Activated gamma-delta T cell treated with anti-CD3 and anti-CD28 coated beads, Interleukin-2, amount 50 U/mL, for 16 hours (primary cell): ENCODE data around the gene HERPUD1.
"Not testable (repeated sequence)": the region's sequence is repeated elsewhere in the genome, so short reads cannot be mapped to it uniquely, and the experiment has no call there.

Experiments used
- DNase-seq: peaks from one replicate; pipeline ENCODE4 v3.0.0-alpha.2; 2020; ENCODE audit warnings: low read depth

The HERPUD1 gene, protein sequence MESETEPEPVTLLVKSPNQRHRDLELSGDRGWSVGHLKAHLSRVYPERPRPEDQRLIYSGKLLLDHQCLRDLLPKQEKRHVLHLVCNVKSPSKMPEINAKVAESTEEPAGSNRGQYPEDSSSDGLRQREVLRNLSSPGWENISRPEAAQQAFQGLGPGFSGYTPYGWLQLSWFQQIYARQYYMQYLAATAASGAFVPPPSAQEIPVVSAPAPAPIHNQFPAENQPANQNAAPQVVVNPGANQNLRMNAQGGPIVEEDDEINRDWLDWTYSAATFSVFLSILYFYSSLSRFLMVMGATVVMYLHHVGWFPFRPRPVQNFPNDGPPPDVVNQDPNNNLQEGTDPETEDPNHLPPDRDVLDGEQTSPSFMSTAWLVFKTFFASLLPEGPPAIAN

DNA sequence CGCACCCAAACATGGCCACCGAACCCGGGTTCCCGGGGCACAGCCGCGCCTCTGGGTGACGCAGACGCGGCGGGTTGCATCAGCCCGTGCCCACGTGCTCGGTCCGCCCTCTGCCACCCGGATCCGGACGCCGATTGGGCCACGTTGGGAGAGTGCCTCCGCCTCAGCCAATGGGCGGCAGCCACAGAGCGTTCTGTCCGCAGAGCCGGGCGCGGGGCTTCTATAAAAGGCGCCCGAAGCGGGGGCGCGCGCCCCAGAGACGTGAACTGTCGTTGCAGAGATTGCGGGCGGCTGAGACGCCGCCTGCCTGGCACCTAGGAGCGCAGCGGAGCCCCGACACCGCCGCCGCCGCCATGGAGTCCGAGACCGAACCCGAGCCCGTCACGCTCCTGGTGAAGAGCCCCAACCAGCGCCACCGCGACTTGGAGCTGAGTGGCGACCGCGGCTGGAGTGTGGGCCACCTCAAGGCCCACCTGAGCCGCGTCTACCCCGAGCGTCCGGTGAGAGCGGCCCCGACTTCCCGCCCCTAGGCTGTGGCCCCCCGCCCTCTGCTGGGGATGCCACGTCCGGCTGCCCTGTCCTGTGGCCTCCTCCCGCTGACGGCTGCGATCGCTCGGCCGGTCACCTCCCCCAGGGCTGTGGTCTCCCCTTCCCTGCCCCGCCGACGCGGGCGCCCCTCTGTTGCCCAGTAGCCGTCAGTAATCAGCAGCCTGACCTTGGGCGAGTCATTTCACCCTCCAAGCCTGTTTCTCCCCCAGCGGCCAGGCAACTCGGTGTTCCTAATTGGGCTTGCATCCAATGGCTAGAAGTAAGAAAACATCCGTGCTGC, at the start of gene HERPUD1:
TSS of gene HERPUD1 (plus strand) at position 251 of the 829 bp plus-strand sequence. CDS start at position 354, 103 bp downstream.
- DNase-seq = peak; percentile 99

- DNase-seq = no peak
Measured at GRCh38 chr16:56883586-56883985, 48.4 kb upstream of the HERPUD1 start.

- DNase-seq = no peak
Measured at GRCh38 chr16:56884026-56884582, 47.8 kb upstream of the HERPUD1 start.

DNA sequence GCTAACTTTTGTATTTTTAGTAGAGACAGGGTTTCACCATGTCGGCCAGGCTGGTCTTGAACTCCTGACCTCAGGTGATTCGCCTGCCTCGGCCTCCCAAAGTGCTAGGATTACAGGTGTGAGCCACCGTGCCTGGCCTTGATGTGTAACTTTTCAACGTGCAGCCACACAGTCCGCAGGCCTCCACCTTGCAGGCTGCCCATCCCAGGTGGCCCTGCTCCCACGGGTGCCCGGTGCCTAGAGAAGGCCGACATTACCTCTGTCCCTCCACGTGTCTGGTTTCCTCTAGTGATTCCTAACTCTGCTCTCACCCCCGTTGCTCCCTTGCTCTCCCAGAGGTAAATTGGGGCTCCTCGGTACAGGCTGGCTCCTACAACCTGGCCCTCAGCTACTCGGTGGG, 47.0 kb upstream of the HERPUD1 start:
- not testable (repeated sequence) for DNase-seq

DNA sequence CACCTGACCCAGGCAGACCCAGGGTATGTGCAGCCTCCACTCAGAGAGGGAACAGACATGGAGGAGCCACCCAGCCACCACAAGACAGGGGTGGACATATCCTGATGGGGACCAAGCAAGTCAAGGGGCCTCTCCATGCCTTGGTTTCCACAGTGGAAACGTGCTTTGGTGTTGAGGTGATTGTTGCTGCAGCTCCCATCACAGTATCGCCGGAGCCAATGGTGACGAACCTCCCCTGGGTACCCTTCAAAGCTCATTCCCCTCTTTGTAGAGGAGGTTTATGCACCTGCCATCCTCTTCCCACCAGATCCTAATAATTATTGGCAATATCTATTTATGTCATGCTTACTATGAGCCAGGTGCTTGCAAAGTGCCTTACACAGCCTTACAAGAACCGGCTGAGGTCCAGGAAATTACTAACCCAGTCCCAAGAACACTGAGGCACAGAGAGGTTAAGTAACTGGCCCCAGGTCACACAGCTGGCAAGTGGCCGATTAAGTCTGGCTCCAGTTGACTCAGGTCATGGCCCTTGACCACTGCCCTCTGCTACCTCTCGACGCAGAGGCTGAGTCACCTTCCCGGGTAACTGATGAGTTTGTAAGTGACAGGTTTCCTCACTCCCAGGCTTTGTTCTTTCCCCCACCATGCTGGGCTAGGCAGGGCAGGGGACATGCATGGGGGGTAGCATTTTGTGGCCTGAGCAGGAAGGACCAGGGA, 46.3 kb upstream of the HERPUD1 start:
- DNase-seq = no peak

DNA sequence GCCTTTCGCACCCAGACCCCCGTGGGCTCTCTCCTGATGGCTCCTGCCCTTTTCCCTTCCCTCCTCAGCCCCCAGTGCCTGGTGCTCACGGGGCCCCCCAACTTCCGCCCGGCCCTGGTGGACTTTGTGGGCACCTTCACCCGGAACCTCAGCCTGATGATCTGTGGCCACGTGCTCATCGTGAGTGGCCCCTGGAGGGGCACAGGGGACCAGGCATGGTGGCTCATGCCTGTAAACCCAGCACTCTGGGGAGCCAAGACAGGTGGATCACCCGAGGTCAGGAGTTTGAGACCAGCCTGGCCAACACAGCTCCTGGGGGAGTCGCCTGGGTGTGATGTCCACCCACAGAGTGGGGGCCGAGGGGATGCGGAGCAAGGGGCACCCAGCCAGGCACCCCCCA, 45.6 kb upstream of the HERPUD1 start:
- DNase-seq = no peak

- DNase-seq = no peak
Measured at GRCh38 chr16:56886826-56887225, 45.1 kb upstream of the HERPUD1 start.

GRCh38 chr16:56888806-56889205, 43.1 kb upstream of the HERPUD1 start:
- DNase-seq = no peak

DNA sequence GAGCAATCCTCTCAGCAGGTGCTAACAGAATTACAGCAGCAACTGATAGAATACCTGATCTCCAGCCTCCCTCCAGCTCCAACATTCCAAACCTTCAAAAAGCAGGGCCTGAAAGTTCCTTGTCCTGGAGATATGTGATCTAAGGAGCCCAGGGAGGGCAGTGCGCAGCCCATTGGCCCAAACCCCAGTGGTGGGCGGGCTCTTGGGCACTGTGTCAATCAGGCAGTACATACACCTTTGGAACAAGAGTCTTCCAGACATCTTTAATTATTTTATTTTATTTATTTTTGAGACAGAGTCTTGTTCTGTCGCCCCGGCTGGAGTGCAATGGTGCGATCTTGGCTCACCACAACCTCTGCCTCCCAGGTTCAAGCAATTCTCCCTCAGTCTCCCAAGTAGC, 42.7 kb upstream of the HERPUD1 start:
- DNase-seq = no peak

- DNase-seq = no peak
Measured at GRCh38 chr16:56891685-56892084, 40.3 kb upstream of the HERPUD1 start.

DNA sequence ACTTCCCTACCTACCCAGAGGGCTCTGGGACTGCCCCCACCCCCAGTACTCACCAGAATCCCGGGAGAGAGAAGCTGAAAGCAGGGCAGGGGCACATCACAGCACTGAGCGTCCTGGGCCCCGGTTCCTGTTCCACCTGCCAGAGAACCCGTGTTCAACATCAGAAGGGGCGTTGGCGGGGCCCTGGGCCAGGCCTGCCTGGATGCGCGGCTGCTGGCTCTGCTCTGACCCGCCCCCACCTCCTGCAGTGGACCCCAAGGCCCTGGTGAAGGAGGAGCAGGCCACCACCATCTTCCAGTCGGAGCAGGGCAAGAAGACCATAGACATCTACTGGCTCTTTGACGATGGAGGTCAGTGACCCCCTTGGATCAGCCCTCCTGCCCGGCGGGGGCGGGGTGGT, 39.2 kb upstream of the HERPUD1 start:
- no peak for DNase-seq

- no peak for DNase-seq
Measured at GRCh38 chr16:56894331-56894917, 37.5 kb upstream of the HERPUD1 start.

GRCh38 chr16:56895813-56896212, 36.1 kb upstream of the HERPUD1 start:
- DNase-seq = no peak

- DNase-seq = no peak
Measured at GRCh38 chr16:56896244-56896643, 35.7 kb upstream of the HERPUD1 start.

DNA sequence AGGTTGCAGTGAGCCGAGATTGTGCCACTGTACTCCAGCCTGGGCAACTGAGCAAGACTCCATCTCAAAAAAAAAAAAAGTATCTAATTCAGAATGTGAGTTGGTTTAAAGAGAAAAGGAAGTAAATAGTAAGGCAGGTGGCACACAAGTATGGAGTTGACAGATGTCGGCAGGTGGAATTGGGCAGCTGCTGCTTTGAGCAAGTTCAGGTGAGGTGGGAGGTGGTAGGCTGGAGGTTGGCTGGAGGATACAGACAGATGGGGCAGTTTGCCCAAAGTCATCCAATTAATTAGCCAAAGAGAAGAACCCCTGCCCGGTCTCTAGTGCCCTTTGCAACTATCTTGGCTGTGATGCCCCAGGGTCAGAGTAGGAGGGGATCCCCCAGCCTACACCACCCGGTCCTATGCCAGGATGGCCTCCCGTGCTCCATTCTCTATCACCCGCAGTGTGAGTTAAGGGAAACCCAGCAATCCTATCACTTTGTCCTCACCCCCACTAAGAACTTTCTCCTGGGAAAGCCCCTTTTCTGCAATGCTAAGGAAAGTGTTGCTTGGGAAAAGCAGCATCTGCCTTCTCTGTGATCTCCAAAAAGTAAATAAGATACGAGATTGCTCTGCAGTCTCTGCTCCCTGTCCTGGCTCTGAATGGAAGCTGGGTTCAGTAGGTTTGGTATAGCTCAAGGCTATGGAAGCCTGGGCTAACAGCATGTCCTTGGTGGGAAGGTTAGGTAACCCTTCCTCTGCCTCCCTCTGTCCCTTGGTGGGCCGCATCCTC, 34.7 kb upstream of the HERPUD1 start:
- DNase-seq = no peak

DNA sequence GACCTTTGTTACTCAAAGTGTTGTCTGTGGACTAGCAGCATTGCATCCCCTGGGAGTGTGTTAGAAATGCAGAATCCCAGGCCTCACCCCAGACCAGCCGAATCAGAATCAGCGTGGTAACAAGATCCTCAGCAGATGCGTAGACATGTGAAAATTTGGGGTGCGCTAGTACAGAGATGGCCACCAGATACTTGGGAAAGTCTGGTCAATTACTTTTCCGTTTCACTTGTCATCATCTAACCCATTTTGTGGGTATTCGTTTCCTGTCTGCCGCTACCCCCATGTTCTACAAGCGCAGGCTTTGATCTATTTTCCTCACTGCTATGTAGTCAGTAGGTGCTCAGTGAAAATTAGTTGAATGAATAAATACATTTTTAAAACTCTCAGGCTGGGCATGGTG, 33.1 kb upstream of the HERPUD1 start:
- DNase-seq = no peak

GRCh38 chr16:56903866-56904265, 28.1 kb upstream of the HERPUD1 start:
- DNase-seq = no peak

DNA sequence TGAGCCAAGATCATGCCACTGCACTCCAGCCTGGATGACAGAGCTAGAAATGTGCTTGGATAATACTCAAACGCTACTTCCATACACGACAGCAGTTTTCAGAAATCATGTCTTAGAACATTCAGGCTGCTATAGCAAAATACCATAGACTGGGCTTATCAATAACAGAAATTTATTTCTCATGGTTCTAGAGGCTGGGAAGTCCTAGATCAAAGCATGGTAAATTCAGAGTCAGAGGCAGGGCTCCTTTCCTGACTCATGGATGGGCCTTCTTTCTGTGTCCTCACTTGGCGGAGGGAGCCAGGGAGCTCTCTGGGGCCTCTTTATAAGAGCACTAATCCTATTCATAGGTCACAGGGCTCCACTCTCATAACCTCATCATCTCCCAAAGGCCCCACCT, 24.5 kb upstream of the HERPUD1 start:
- DNase-seq = no peak

DNA sequence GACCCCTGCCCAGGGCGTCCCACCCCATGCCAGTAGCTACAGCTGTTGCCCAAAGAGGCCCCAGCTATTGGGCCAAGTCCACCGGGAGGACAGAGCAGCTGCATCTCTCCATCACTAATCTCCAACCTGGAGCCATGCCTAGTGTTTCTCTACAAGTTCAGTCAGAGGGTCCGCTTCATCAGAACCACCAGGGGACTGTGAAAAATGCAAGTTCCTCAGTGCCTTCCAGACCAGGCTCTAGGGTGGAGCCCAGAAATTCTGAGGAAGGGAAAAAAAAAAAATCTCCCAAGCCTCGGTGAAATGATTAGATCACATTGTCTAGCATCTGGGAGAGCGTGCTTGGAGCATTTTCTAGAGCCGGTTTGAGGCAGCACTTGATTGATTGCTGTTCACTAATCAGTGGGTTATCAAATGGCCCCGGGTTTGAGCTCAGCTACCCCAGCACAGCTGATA, 22.4 kb upstream of the HERPUD1 start:
- DNase-seq = no peak

- DNase-seq = no peak
Measured at GRCh38 chr16:56910112-56910511, 21.8 kb upstream of the HERPUD1 start.
